GM19043 (cell line): Measurements from ENCODE around the gene DCLRE1B.

Source experiments
- ATAC-seq: cut with Tn5 transposase; IDR thresholded peaks from one replicate; pipeline ENCODE4 v1.9.1; 2021; ENCODE audit warnings: low read depth; ENCODE audit not compliant: unreplicated experiment

Gene DCLRE1B

GRCh38 chr1:113904674-113905434 is at the start of gene DCLRE1B, which contains the start of gene AP4B1:
Gene DCLRE1B (plus strand): TSS chr1:113905326. CDS start chr1:113905587, 261 bp downstream.
Gene AP4B1 (minus strand): TSS chr1:113904799. CDS start chr1:113904717, 82 bp downstream.
- peak; percentile 86 for ATAC-seq

GRCh38 chr1:113855630-113856400 is 49.3 kb upstream of the DCLRE1B start:
- no peak for ATAC-seq

- no peak for ATAC-seq
Observed at GRCh38 chr1:113856401-113856790, 48.7 kb upstream of the DCLRE1B start.

GRCh38 chr1:113857776-113858175 is 47.4 kb upstream of the DCLRE1B start:
- no peak for ATAC-seq

- no peak for ATAC-seq
Observed at GRCh38 chr1:113858418-113858817, 46.7 kb upstream of the DCLRE1B start.

- no peak for ATAC-seq
Observed at GRCh38 chr1:113858982-113859381, 46.1 kb upstream of the DCLRE1B start.

- peak; percentile 92 for ATAC-seq
Observed at GRCh38 chr1:113859478-113860175, 45.5 kb upstream of the DCLRE1B start.

- ATAC-seq, result no peak
Observed at GRCh38 chr1:113860891-113861290, 44.2 kb upstream of the DCLRE1B start.

GRCh38 chr1:113861641-113862040 is 43.5 kb upstream of the DCLRE1B start:
- no peak for ATAC-seq

- ATAC-seq, result no peak
Observed at GRCh38 chr1:113868387-113869083, 36.6 kb upstream of the DCLRE1B start.

- no peak for ATAC-seq
Observed at GRCh38 chr1:113870778-113871177, 34.3 kb upstream of the DCLRE1B start.

- peak; percentile 85 for ATAC-seq
Observed at GRCh38 chr1:113871597-113872113, 33.5 kb upstream of the DCLRE1B start, which contains the start of gene PTPN22. Gene PTPN22 (minus strand): TSS chr1:113871712.

GRCh38 chr1:113872219-113872935 is 32.7 kb upstream of the DCLRE1B start:
- no peak for ATAC-seq

- ATAC-seq, result no peak
Observed at GRCh38 chr1:113874012-113874879, 30.9 kb upstream of the DCLRE1B start.

- ATAC-seq, result peak; percentile 58
Observed at GRCh38 chr1:113875714-113876113, 29.4 kb upstream of the DCLRE1B start.

- ATAC-seq, result no peak
Observed at GRCh38 chr1:113876176-113876575, 28.9 kb upstream of the DCLRE1B start.

- no peak for ATAC-seq
Observed at GRCh38 chr1:113879739-113880038, 25.4 kb upstream of the DCLRE1B start.

- no peak for ATAC-seq
Observed at GRCh38 chr1:113881661-113882060, 23.5 kb upstream of the DCLRE1B start.
